Epidermal melanocyte (primary cell): ENCODE data around the gene P4HB.
"Not testable (repeated sequence)": the region's sequence is repeated elsewhere in the genome, so short reads cannot be mapped to it uniquely, and the experiment has no call there.

Experiments used
- DNase-seq: peaks from one replicate; pipeline ENCODE4 v3.0.0; 2011; ENCODE audit warnings: low spot score; ENCODE audit not compliant: insufficient read length

P4HB gene

GRCh38 chr17:81846743-81847689 lies 13.3 kb downstream of the P4HB start:
- DNase-seq, result no peak

DNA sequence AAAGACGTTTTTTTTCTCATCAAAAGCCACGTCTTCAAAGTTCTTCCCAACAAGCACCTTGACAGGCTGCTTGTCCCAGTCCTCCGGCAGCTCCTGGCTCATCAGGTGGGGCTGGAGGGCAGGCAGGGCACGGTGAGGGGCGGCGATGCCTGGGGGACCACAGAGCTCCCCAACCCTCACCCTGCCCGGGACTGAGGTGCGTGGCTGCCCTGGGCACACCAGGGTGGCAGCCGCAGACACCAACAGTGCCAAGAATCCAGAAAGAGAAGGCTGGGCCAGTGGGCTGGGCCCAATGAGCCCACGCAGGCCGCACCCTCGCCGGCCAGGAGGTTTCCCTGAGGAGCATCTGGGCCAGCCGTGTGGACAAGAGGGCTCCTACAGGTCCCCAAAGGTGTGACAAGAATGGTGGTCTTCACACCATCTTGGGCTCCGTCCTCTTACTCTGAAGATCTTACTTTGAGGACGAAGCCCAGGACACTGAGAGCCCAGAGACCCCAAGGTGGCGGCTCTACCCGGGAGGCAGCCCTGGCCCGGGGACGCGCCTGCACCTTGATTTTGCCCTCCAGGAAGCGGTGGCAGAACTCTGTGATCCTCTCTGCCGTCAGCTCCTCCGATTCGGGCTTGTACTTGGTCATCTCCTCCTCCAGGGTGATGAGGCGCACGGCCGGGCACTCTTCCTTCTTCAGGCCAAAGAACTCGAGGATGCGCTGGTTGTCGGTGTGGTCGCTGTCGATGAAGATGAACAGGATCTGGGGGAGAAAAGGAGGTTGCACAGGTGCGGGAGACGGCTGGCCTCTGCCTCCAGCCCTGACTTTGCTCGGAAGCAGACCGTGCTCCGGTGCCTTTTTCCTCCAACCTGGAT lies 14.2 kb downstream of the P4HB start:
- DNase-seq, result no peak

GRCh38 chr17:81845361-81845760 lies 15.0 kb downstream of the P4HB start:
- no peak for DNase-seq

DNA sequence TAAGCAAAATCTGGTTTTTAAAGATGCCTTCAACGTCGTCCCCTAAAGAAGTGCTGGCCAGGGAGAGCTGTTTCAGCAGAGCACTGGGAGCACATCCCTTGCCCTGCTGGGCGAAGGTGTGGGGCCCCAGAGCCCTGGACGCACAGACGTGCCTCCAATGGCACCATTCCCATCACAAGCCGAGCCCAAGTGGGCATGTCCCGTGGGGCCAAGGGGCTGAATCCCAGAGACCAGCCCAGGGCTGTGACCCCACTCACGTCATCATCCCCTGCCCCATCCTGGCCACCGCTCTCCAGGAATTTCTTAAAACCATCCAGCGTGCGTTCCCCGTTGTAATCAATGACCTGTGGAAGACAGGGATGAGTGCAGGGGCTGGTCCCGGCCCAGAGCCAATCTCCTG lies 15.4 kb downstream of the P4HB start:
- no peak for DNase-seq

GRCh38 chr17:81844327-81844851 lies 15.9 kb downstream of the P4HB start:
- DNase-seq, result no peak

- no peak for DNase-seq
These were observed 16.5 kb downstream of the P4HB start for GRCh38 chr17:81843713-81844326.

GRCh38 chr17:81842725-81843504 lies 17.4 kb downstream of the P4HB start:
- no peak for DNase-seq

- no peak for DNase-seq
These were observed 18.0 kb downstream of the P4HB start for GRCh38 chr17:81842378-81842724.

GRCh38 chr17:81841866-81842265 lies 18.5 kb downstream of the P4HB start:
- DNase-seq, result no peak

- DNase-seq, result no peak
These were observed 19.2 kb downstream of the P4HB start for GRCh38 chr17:81840826-81841778.

- DNase-seq, result not testable (repeated sequence)
These were observed 20.3 kb downstream of the P4HB start for GRCh38 chr17:81840059-81840458.

DNA sequence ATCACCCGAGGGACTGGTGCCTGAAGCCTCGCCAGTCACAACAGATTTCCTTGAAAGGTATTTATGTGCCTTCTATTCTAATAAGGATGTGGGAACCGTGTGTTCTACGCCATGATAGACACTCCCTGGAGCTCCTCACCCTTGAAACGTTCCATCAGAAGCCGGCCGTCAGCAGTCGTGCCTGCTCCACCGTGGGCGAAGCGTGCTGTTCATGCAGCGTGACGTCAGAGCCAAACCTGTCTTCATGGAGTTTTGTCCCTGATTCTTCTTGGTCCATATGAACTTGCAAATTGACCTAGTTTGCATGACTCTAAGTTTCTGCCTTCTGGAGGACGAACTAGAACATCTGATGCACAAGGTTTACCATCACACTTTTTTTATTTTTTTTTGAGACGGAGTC lies 21.0 kb downstream of the P4HB start:
- no peak for DNase-seq

- DNase-seq, result no peak
These were observed 21.5 kb downstream of the P4HB start for GRCh38 chr17:81838753-81839255.

DNA sequence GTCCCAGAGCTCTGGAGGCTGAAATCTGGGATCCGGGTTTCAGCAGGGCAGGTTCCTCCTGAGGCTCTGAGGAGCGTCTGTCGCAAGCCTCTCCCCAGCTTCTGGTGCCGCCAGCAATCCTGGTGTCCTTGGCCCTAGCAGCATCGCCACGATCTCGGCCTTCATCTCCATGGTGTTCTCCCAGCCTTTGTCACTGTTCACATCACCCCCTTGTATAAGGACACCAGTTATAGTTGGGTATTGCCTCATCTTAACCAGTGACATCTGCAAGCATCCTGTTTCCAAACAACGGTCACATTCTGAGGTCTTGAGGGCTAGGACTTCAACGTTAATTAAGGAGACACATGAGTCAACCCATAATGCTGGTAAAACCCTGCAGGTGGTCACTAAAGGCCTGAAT lies 22.7 kb downstream of the P4HB start:
- DNase-seq, result peak; percentile 61

DNA sequence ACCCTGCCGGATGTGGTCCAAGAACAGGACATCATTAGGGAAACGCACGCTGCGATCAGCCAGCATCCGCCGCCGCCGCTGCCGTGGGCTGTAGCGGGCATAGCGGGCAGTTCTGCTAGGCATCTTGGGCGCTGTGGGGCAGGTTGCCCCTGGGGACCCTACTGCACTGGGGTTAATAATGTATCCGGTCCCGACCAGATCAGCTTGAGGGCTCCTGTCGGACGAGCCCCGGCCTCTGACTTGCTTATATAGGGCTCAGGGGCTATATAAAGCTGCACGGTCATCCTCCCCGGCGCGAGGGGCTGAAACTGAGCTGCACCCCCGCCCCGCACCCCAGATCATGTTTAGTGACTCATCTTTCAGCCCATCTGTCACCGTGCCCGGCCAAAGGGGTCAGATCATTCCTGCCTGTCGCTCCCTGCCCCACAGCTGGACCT lies 25.5 kb downstream of the P4HB start, which contains the start of gene PPP1R27:
Gene PPP1R27, minus strand, starts transcription at position 220 of the 437 bp plus-strand sequence. Its CDS starts 97 bp downstream, at position 123.
- no peak for DNase-seq

DNA sequence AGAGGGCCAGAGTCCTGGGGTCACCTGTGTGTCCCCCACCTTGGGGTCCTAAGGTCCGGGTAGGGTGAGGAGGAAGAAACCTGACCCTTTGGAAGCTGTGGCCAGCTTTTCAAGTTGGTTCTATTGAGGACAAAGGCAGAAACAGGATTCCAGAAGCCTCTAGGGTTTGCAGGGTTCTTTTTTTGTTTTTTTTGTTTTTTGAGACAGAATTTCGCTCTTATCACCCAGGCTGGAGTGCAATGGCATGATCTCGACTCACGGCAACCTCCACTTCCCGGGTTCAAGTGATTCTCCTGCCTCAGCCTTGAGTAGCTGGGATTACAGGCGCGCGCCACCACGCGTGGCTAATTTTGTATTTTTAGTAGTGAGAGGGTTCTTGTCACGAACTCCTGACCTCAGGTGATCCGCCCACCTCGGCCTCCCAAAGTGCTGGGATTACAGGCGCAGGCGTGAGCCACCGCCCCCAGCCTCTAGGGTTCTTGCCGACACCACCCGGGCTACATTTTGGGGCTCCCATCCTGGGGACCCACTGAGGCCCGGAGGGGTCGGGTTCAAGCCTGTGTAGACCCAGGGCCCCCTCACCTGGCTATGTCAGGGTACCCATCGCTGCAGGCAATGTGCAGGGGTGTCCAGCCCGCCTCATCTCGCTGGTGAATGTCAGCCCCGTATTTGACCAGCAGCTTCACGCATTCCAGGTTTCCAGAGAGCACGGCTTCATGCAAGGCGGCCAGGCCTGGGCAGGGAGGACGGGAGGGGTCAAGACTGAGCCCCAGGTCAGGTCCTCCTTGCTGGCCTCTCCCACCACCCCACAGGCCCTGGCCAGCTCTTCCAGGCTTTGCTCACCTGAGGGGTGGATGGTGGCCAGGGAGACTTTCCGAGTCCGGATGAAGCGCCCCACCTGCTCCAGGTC lies 26.2 kb downstream of the P4HB start:
- DNase-seq, result no peak

DNA sequence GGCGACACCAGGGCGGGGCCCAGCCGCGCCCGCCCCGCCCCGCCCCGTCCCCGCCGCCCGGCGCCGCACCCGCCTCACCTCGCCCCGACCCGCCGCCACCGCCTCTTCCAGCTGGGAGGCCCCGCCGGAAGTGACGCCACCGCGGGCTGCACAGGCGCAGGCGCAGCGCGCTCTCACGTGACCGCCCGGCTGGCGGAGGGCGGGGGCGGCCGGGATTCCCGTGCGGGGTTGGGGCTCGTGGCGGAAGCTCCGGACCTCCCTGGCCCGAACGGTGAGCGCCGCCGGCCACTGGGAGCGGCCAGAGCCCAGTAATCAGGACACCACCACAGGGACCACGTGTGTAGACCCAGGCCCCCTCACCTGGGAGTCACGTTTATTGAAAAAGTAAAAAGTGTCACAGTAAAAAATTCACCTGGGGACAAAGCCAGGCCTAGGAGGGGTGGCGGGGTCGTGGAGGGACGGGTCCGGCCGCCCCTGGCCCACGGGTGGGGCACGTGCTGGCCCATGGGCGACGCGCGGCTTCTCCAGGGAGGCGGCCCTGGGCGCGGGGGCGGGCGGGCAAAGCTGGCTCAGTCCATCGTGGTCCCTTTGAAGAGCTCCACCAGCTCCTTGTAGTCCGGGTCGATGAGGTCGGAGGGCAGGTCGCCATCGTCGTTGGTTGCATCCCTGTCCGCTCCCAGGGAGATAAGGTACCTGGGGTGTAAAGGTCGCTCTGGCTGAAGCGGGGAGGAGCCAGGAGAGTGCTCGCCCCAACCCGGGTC lies 27.0 kb downstream of the P4HB start, which contains the start of gene MCRIP1:
Gene MCRIP1, minus strand, starts transcription at position 132 of the 761 bp plus-strand sequence. CDS start 8,785 bp downstream, outside the sequence.
- peak; percentile 99 for DNase-seq
